Prostate gland (tissue), 2 donors: ENCODE measurements around the gene BAG3. TPM values are rescaled to one million over a fixed set of nuclear protein-coding genes. Genes with fewer than 3 reads are reported as not detected.

Experiments
- DNase-seq: peaks from one replicate; pipeline ENCODE4 v3.0.0-alpha.2; 2019; ENCODE audit warnings: low spot score
- H3K27ac ChIP-seq, 2 donors: fragments of 200-600 bp; sonication (generic); 2 replicates each; pipeline ENCODE4 v1.5.1; 2017 to 2019
- H3K27me3 ChIP-seq: fragments of 200-600 bp; sonication (generic); replicated peaks from 2 replicates; pipeline ENCODE4 v1.5.1; 2019; ENCODE audit not compliant: insufficient read depth
- H3K36me3 ChIP-seq, 2 donors: fragments of 200-600 bp; sonication (generic); 1 replicate in 1 of 2; 2 replicates in 1 of 2; pipeline versions ENCODE4 v1.5.1 to v1.8.1; 2017 to 2019
- H3K4me1 ChIP-seq: fragments of 200-600 bp; sonication (generic); replicated peaks from 2 replicates; pipeline ENCODE4 v1.5.1; 2019
- H3K4me3 ChIP-seq, 2 donors: fragments of 200-600 bp; sonication (generic); 2 replicates each; pipeline ENCODE4 v1.5.1; 2017 to 2019
- H3K9me3 ChIP-seq: fragments of 200-600 bp; sonication (generic); 2 replicates; pipeline ENCODE4 v1.5.1; 2017
- POLR2A ChIP-seq: fragments of 450-650 bp; IDR thresholded peaks from one replicate; pipeline ENCODE4 v1.6.1; 2016; ENCODE audit warnings: antibody characterized with exemption, mild to moderate bottlenecking
- POLR2AphosphoS5 ChIP-seq: sonication (generic); formaldehyde crosslinking; IDR thresholded peaks from one replicate; pipeline ENCODE4 v1.6.1; 2017; ENCODE audit warnings: antibody characterized with exemption
- WGBS: methylation state at CpG from one replicate; pipeline ENCODE4 v1.1.5; 2018; 5-methylcytosine and 5-hydroxymethylcytosine counted together
- intact Hi-C: fragments of 100-400 bp; cut with DNase I; formaldehyde crosslinking; loops from one replicate; pipeline ENCODE4 v1.14.2; 2022
- total RNA-seq, 2 donors: library from RNA; depleted of rRNA; stranded (reverse); fragments of >200 nt; gene quantifications; one replicate each; pipeline ENCODE4 v1.1.0, GENCODE V29; 2016
- TF ChIP-seq, protein P1 (sequence below), 4 experiments: fragments of 200-600 bp in 2 of 4; fragments of 450-650 bp in 2 of 4; sonication (generic) in 2 of 4; IDR thresholded peaks; 1 replicate in 3 of 4; 2 replicates in 1 of 4; pipeline ENCODE4 v1.5.1; 2016 to 2019; ENCODE audit warnings: antibody characterized with exemption in 4 of 4, mild to moderate bottlenecking in 2 of 4, moderate library complexity in 2 of 4

Gene BAG3
- total RNA-seq, 2 donors from 2014 or later, result 45.4 to 56.4 TPM

DNA sequence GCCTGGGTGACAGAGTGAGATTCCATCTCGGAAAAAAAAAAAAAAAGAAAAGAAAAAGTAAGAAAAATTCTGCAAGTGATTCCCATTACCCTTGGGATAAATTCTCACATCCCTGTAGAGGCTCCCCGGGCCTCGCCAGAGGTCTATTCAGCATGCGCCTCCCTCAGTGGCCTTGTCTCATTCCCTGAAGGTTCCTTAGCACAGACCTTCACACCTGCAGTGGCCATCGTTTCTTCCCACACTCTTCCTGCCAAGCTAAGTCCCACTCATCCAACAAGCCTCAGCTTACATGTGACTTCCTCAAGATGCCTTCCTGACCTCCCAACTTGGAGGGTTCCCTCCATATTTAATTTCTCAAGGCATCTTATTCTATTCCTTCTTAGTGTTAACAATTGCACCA lies 20.9 kb upstream of the BAG3 start:
- no peaks in the 10 kb centered on the region for H3K27me3 ChIP-seq
- WGBS, result 93% methylated on average over 5 of the region's 5 CpGs
- H3K4me1 ChIP-seq, result no peaks in the 10 kb centered on the region
- intact Hi-C loops, result no loop called here
- DNase-seq, result no peak
- no peaks in the 10 kb centered on the region for H3K36me3 ChIP-seq
- H3K9me3 ChIP-seq, result no peaks in the 10 kb centered on the region
- no peak overlapping the region for H3K4me3 ChIP-seq
- TF ChIP-seq POLR2A (no peak), POLR2AphosphoS5 (no peak)
- TF ChIP-seq, protein P1, sequence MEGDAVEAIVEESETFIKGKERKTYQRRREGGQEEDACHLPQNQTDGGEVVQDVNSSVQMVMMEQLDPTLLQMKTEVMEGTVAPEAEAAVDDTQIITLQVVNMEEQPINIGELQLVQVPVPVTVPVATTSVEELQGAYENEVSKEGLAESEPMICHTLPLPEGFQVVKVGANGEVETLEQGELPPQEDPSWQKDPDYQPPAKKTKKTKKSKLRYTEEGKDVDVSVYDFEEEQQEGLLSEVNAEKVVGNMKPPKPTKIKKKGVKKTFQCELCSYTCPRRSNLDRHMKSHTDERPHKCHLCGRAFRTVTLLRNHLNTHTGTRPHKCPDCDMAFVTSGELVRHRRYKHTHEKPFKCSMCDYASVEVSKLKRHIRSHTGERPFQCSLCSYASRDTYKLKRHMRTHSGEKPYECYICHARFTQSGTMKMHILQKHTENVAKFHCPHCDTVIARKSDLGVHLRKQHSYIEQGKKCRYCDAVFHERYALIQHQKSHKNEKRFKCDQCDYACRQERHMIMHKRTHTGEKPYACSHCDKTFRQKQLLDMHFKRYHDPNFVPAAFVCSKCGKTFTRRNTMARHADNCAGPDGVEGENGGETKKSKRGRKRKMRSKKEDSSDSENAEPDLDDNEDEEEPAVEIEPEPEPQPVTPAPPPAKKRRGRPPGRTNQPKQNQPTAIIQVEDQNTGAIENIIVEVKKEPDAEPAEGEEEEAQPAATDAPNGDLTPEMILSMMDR (IDR thresholded peaks at IDR 0.05), result no peak
- no peak overlapping the region for H3K27ac ChIP-seq

DNA sequence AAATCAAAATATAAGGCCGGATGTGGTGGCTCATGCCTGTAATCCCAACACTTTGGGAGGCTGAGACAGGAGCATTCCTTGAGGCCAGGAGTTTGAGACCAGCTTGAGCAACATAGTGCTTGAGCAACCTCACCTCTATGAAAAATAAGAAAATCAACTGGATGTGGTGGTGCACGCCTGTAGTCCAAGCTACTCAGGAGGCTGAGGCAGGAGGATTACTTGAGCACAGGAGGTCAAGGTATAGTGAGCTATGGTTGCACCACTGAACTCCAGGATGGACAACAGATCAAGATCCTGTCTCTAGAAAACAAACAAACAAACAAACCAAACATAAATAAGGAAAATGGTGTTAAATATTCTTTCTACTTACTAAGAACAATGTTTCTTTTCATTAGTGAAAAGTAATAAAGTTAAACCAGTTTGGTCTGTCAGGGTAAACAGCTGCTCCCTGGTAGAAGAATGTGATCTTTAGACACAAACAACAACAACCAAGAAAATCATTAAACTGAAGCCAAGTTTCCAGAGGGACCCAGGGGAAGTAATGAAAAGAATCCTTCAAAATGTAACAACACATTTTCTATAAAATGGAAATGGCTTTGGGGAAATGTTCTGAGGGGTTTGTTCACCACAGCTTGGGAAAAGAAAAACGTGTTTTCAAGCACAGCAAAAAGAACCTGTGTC lies 17.5 kb upstream of the BAG3 start:
- no peaks in the 10 kb centered on the region for H3K9me3 ChIP-seq
- H3K4me3 ChIP-seq, result no peak overlapping the region
- H3K36me3 ChIP-seq, result no peaks in the 10 kb centered on the region
- intact Hi-C loops, result no loop called here
- no peak for DNase-seq
- no peaks in the 10 kb centered on the region for H3K4me1 ChIP-seq
- WGBS, result 74% methylated on average over 3 of the region's 3 CpGs
- no peak for TF ChIP-seq POLR2A
- TF ChIP-seq, protein P1 (IDR thresholded peaks at IDR 0.05), result no peak
- TF ChIP-seq POLR2AphosphoS5, result no peak
- H3K27me3 ChIP-seq, result no peaks in the 10 kb centered on the region
- no peak overlapping the region for H3K27ac ChIP-seq

DNA sequence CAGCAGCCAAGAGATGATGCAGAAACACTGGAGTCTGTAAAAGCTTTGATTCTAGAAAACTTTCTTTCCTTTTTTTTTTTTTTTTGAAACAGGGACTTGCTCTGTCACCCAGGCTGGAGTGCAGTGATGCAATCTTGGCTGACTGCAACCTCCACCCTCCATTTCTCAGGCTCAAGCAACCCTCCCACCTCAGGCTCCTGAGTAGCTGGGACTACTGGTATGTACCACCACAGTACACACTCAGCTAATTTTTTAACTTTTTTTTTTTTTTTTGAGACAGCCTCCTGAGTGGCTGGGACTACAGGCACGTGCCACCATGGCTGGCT lies 17.0 kb upstream of the BAG3 start:
- intact Hi-C loops, result no loop called here
- no peaks in the 10 kb centered on the region for H3K36me3 ChIP-seq
- H3K9me3 ChIP-seq, result no peaks in the 10 kb centered on the region
- H3K27ac ChIP-seq, result no peak overlapping the region
- H3K27me3 ChIP-seq, result no peaks in the 10 kb centered on the region
- H3K4me1 ChIP-seq, result no peaks in the 10 kb centered on the region
- H3K4me3 ChIP-seq, result no peak overlapping the region
- no peak for TF ChIP-seq POLR2A
- TF ChIP-seq, protein P1 (IDR thresholded peaks at IDR 0.05), result no peak
- no peak for TF ChIP-seq POLR2AphosphoS5
- WGBS, result 44% methylated on average over 1 of the region's 1 CpG
- DNase-seq, result no peak

DNA sequence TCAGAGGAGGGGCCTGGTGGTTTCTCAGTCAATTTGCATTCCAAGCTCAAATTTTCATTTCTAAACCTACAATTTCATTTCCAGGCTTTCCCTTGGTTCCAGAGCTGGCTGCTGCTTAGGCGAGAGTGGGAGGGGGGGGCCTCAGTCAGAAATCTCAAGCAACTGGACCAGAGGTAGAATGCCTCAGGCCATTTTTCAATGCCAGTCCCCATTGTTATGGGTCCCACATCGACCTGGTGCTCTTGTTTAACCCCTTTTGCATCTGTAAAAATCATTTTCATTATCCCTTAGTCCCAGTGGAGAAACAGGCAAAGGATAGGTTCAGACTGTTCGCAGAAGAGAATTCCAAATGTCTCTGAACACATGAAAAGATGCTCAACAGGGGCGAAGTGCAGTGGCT lies 13.5 kb upstream of the BAG3 start:
- 72% methylated on average over 4 of the region's 4 CpGs for WGBS
- H3K9me3 ChIP-seq, result no peaks in the 10 kb centered on the region
- TF ChIP-seq POLR2AphosphoS5, result no peak
- H3K27me3 ChIP-seq, result no peaks in the 10 kb centered on the region
- no peak overlapping the region for H3K4me3 ChIP-seq
- DNase-seq, result no peak
- H3K27ac ChIP-seq, result no peak overlapping the region
- no peaks in the 10 kb centered on the region for H3K4me1 ChIP-seq
- H3K36me3 ChIP-seq, result no peaks in the 10 kb centered on the region
- intact Hi-C loops, result no loop called here

DNA sequence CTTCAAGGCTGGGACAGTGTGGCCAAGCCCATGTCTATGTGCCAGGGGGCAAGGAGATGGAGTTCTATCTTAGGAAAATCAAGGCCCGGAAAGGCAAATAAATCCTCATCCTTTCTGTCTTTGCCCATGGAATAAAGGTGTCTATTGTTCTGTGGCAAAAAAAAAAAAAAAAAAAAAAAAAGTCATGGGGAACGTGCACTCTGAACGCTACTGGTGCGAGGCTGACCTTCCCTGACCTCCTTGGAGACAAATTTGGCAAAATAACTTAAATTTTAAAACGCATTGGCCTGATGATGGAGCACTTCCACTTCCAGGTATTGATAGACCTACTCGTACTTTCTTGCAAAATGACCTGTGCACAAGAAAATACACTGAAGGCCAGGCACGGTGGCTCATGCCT lies 12.2 kb upstream of the BAG3 start:
- 74% methylated on average over 7 of the region's 7 CpGs for WGBS
- intact Hi-C loops, result no loop called here
- TF ChIP-seq POLR2A (no peak), POLR2AphosphoS5 (no peak)
- TF ChIP-seq, protein P1 (IDR thresholded peaks at IDR 0.05), result no peak

More for the DNA sequence above, 12.2 kb upstream of the BAG3 start:
- no peak overlapping the region for H3K27ac ChIP-seq
- no peak for DNase-seq
- H3K27me3 ChIP-seq, result no peaks in the 10 kb centered on the region
- no peak overlapping the region for H3K4me3 ChIP-seq
- no peaks in the 10 kb centered on the region for H3K36me3 ChIP-seq
- H3K9me3 ChIP-seq, result no peaks in the 10 kb centered on the region
- no peaks in the 10 kb centered on the region for H3K4me1 ChIP-seq
